ENCODE measurements around the gene ATCAY. TPM values are rescaled to one million over a fixed set of nuclear protein-coding genes. Genes with fewer than 3 reads are reported as not detected.
A peak's percentile ranks its signal among the peaks of the same experiment; 100 is the strongest.
"Not testable (repeated sequence)": the region's sequence is repeated elsewhere in the genome, so short reads cannot be mapped to it uniquely, and the experiment has no call there.

Gene ATCAY
- total RNA-seq, 3 donors from 2014 or later = 0.09 to 2.2 (median 0.22) TPM

GRCh38 chr19:3964256-3965194 lies 84.0 kb downstream of the ATCAY start:
- H3K36me3 ChIP-seq (ENCODE audit: low read depth) = peaks cover 14% of the 10 kb centered on the region
- H3K4me1 ChIP-seq (ENCODE audit: low read depth) = peaks cover 30% of the 10 kb centered on the region
- intact Hi-C loops (cut with DNase I, micrococcal nuclease) = no loop called here
- no peak for TF ChIP-seq CTCF (IDR thresholded peaks at IDR 0.05)
- DNase-seq (no peak), ATAC-seq (no peak)
- H3K4me3 ChIP-seq = no peak overlapping the region
- H3K9me3 ChIP-seq = no peaks in the 10 kb centered on the region

- peaks cover 41% of the 10 kb centered on the region for H3K4me1 ChIP-seq (ENCODE audit: low read depth)
- H3K4me3 ChIP-seq = no peak overlapping the region
- no peak for TF ChIP-seq CTCF (IDR thresholded peaks at IDR 0.05)
- intact Hi-C loops (cut with DNase I, micrococcal nuclease) = no loop called here
- peak; percentile 79 for ATAC-seq
- H3K36me3 ChIP-seq (ENCODE audit: low read depth) = peaks cover 10% of the 10 kb centered on the region
- DNase-seq = peak; percentile 90 to 93 (median 91)
- H3K9me3 ChIP-seq = no peaks in the 10 kb centered on the region
These were observed 85.8 kb downstream of the ATCAY start for GRCh38 chr19:3966051-3967017.

- H3K9me3 ChIP-seq; intact Hi-C loops (cut with DNase I, micrococcal nuclease); DNase-seq; H3K4me3 ChIP-seq; H3K36me3 ChIP-seq (ENCODE audit: low read depth); ATAC-seq: not testable (repeated sequence)
- H3K4me1 ChIP-seq (ENCODE audit: low read depth) = peaks cover 43% of the 10 kb centered on the region
These were observed 87.5 kb downstream of the ATCAY start for GRCh38 chr19:3967983-3968382.

GRCh38 chr19:3968556-3969434 lies 88.3 kb downstream of the ATCAY start:
- no peak for TF ChIP-seq CTCF (IDR thresholded peaks at IDR 0.05)
- H3K36me3 ChIP-seq (ENCODE audit: low read depth) = peaks cover 2% of the 10 kb centered on the region
- H3K4me3 ChIP-seq = no peak overlapping the region
- intact Hi-C loops (cut with DNase I, micrococcal nuclease) = no loop called here
- DNase-seq = peak; percentile 73 to 83 (median 75)
- peaks cover 43% of the 10 kb centered on the region for H3K4me1 ChIP-seq (ENCODE audit: low read depth)
- no peaks in the 10 kb centered on the region for H3K9me3 ChIP-seq
- ATAC-seq = peak; percentile 43

- Histone ChIP-seq H3K4me3 (no peak overlapping the region), H3K9me3 (no peaks in the 10 kb centered on the region), H3K4me1 (ENCODE audit: low read depth) (peaks cover 43% of the 10 kb centered on the region), H3K36me3 (ENCODE audit: low read depth) (no peaks in the 10 kb centered on the region)
- ATAC-seq = no peak
- intact Hi-C loops (cut with DNase I, micrococcal nuclease) = no loop called here
- DNase-seq = no peak
- TF ChIP-seq CTCF (IDR thresholded peaks at IDR 0.05) = no peak
These were observed 89.2 kb downstream of the ATCAY start for GRCh38 chr19:3969435-3970312.

Data from mucosa of descending colon (tissue), 3 donors.